HG03159 (cell line): Measurements from ENCODE around the gene TMEM179.

Experiments used
- ATAC-seq: cut with Tn5 transposase; IDR thresholded peaks from one replicate; pipeline ENCODE4 v1.9.1; 2021; ENCODE audit warnings: mild to moderate bottlenecking, moderate library complexity; ENCODE audit not compliant: unreplicated experiment

Gene TMEM179

GRCh38 chr14:104547310-104547997 is 57.1 kb downstream of the TMEM179 start:
- no peak for ATAC-seq

DNA sequence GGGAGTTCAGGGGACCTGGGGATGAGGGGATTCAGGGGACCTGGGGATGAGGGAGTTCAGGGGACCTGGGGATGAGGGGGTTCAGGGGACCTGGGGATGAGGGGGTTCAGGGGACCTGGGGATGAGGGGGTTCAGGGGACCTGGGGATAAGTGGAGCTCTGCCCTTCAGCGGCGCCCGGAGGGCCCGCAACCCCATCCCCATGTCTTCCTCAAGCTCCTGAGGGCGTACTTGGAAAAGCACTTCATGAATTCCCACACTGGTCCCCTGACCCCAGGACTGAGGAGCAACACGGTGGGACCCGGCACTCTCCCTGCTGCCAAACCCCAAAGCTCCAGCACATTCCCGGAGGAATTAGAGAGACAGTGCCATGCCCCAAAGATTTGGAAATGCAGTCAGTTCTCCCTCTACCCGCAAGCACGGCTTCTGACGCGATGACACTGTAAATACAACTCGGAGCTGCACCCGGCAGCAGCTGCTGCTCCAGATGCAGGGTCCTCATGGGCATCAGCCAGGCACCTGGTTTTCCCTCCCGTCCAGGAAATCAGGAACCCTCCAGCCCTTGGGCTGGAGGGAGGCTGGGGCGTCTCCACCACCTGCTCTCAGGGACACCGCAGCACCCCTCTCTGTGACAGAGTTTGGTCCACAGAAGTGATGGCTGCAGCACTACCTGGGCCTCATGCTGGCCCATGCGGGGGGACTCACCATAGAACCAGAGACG is 57.8 kb downstream of the TMEM179 start:
- no peak for ATAC-seq

GRCh38 chr14:104545942-104546501 is 58.5 kb downstream of the TMEM179 start:
- ATAC-seq = no peak

GRCh38 chr14:104545151-104545941 is 59.2 kb downstream of the TMEM179 start:
- no peak for ATAC-seq

GRCh38 chr14:104544362-104544961 is 60.1 kb downstream of the TMEM179 start:
- no peak for ATAC-seq

DNA sequence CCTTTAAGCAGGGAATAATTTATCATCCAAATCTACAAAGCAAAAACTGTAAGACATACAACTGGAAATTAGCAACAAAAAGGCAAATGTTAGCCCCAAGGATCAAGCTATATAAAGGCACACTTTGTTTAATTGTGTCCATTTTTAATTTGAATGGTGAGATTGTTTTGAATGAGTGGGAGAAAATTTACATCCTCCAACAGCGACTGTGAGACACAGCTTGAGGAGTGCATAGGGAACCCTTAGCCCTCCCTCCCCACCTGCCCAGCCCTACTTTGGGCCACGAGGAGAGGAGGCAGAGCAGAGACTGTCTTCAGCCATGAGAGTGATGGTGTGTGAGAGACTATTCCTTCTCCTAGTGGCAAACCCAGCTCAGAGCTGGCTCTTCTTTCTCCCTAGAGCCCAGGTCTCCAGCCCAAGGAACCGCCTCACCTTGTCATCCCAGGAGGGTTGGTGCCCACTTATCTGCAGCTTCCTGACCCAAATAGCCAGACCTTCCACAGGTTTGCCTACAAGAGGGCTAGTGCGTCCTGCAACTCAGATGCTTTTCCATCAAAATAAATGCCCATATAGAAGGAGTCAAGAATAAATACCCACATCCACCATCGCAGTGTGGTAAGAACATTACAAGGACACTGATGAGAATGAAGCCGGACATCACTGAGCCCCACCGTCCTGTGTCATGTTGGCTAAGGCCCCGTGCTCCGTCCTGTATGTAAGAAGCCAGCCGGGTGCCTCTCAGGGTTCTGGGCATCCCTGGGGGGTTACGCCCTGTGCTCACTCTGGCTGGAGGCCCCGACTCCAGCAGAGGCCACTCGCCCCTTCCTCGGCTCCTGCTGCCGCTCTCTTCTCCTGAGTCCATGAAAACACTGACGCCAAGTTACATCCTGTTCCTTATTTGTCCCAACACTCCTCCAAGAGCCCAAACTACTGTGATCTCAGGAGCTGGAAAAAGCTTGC is 61.4 kb downstream of the TMEM179 start:
- ATAC-seq = no peak

DNA sequence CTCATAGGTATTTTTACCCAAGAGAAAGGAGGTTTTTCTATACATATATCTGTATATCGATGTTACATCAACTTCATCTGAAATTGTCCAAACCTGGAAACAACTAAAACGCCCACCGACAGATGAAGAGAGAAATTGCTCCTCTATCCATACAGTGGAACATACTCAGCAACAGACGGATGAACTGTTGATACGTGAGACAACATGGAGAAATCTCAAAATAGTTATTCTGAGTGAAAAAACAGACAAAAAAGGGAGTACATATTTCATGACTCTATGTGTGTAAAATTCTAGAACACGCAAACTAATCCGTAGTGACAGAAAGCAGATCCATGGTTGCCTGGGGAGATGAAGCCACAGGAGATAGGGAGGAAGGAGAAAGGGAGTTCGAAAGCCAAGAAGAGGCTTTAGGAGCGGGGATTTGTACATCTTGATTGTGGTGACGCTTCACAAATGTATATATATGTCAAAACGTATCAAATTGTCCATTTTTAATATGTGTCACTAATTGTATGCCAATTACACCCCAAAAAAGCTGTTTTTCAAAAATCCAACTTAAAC is 62.6 kb downstream of the TMEM179 start:
- no peak for ATAC-seq
